MM.1S (cell line): ENCODE data around the gene WFDC5.
A peak's percentile ranks its signal among the peaks of the same experiment; 100 is the strongest.

Source experiments
- DNase-seq: peaks from one replicate; pipeline ENCODE4 v3.0.0-alpha.2; 2015
- H2AFZ ChIP-seq: fragments of 300-600 bp; sonication (generic); 2 replicates; pipeline ENCODE4 v1.6.0; 2016; ENCODE audit warnings: antibody characterized with exemption, low read length
- H3F3A ChIP-seq: fragments of 300-600 bp; sonication (generic); 2 replicates; pipeline ENCODE4 v1.6.1; 2016; ENCODE audit warnings: mild to moderate bottlenecking, antibody characterized with exemption, low read length, moderate library complexity, mixed read lengths; ENCODE audit not compliant: insufficient read depth
- H3K27ac ChIP-seq: fragments of 300-600 bp; sonication (generic); 2 replicates; pipeline ENCODE4 v1.5.1; 2016; ENCODE audit warnings: mild to moderate bottlenecking, low read length
- H3K27me3 ChIP-seq: fragments of 300-600 bp; sonication (generic); replicated peaks from 2 replicates; pipeline ENCODE4 v1.6.0; 2016; ENCODE audit warnings: low read length; ENCODE audit not compliant: insufficient read depth
- H3K36me3 ChIP-seq: fragments of 300-600 bp; sonication (generic); replicated peaks from 2 replicates; pipeline ENCODE4 v1.6.1; 2016; ENCODE audit warnings: mild to moderate bottlenecking, low read length, mixed read lengths; ENCODE audit not compliant: insufficient read depth
- H3K4me1 ChIP-seq: fragments of 300-600 bp; sonication (generic); 2 replicates; pipeline ENCODE4 v1.6.1; 2016; ENCODE audit warnings: low read length, mixed read lengths
- H3K4me2 ChIP-seq: fragments of 300-600 bp; sonication (generic); 2 replicates; pipeline ENCODE4 v1.6.0; 2016; ENCODE audit warnings: low read depth, low read length
- H3K4me3 ChIP-seq: fragments of 300-600 bp; sonication (generic); 2 replicates; pipeline ENCODE4 v1.5.1; 2016; ENCODE audit warnings: low read length, mixed read lengths
- H3K79me2 ChIP-seq: fragments of 300-600 bp; sonication (generic); 2 replicates; pipeline ENCODE4 v1.6.1; 2016; ENCODE audit warnings: mixed run types, low read length, mixed read lengths
- H3K9ac ChIP-seq: fragments of 300-600 bp; sonication (generic); 2 replicates; pipeline ENCODE4 v1.6.1; 2016; ENCODE audit warnings: low read length, mixed read lengths
- H3K9me2 ChIP-seq: fragments of 300-600 bp; sonication (generic); replicated peaks from 2 replicates; pipeline ENCODE4 v1.6.1; 2016; ENCODE audit warnings: mild to moderate bottlenecking, low read length, mixed read lengths; ENCODE audit not compliant: insufficient read depth
- H3K9me3 ChIP-seq: fragments of 300-600 bp; sonication (generic); replicated peaks from 2 replicates; pipeline ENCODE4 v1.6.1; 2016; ENCODE audit warnings: mild to moderate bottlenecking, low read length, mixed read lengths; ENCODE audit not compliant: insufficient read depth
- H4K20me1 ChIP-seq: fragments of 300-600 bp; sonication (generic); 2 replicates; pipeline ENCODE4 v1.6.1; 2016; ENCODE audit warnings: mild to moderate bottlenecking, low read length, moderate library complexity, mixed read lengths; ENCODE audit not compliant: insufficient read depth
- CTCF ChIP-seq: fragments of 300-600 bp; sonication (generic); IDR thresholded peaks from 2 replicates; pipeline ENCODE4 v1.5.1; 2016; ENCODE audit warnings: antibody characterized with exemption, low read length, mixed read lengths
- EZH2 ChIP-seq: fragments of 300-600 bp; sonication (generic); optimal IDR thresholded peaks from 2 replicates; pipeline ENCODE3; 2017; ENCODE audit warnings: low read depth, mild to moderate bottlenecking, antibody characterized with exemption, low read length, mixed read lengths
- EZH2phosphoT487 ChIP-seq: fragments of 300-600 bp; sonication (generic); IDR thresholded peaks from 2 replicates; pipeline ENCODE4 v1.6.1; 2018; ENCODE audit warnings: antibody characterized with exemption, low read length

WFDC5 gene

GRCh38 chr20:45094864-45095574 lies 20.0 kb downstream of the WFDC5 start:
- Histone ChIP-seq H4K20me1 (no peaks in the 10 kb centered on the region), H3K9me2 (no peaks in the 10 kb centered on the region), H3K4me2 (no peak overlapping the region), H3K79me2 (no peaks in the 10 kb centered on the region), H3F3A (no peaks in the 10 kb centered on the region), H3K9ac (no peak overlapping the region), H3K9me3 (no peaks in the 10 kb centered on the region), H3K27ac (no peak overlapping the region), H3K4me3 (no peak overlapping the region), H2AFZ (no peak overlapping the region), H3K4me1 (no peaks in the 10 kb centered on the region), H3K27me3 (no peaks in the 10 kb centered on the region), H3K36me3 (no peaks in the 10 kb centered on the region)
- TF ChIP-seq EZH2phosphoT487 = no peak
- no peak for TF ChIP-seq CTCF
- TF ChIP-seq EZH2 = no peak
- DNase-seq = no peak

GRCh38 chr20:45094201-45094600 lies 20.8 kb downstream of the WFDC5 start:
- Histone ChIP-seq H2AFZ (no peak overlapping the region), H3K9ac (no peak overlapping the region), H4K20me1 (no peaks in the 10 kb centered on the region), H3K4me1 (no peaks in the 10 kb centered on the region), H3K27me3 (no peaks in the 10 kb centered on the region), H3K27ac (no peak overlapping the region), H3F3A (no peaks in the 10 kb centered on the region), H3K36me3 (no peaks in the 10 kb centered on the region), H3K4me2 (no peak overlapping the region), H3K9me3 (no peaks in the 10 kb centered on the region), H3K4me3 (no peak overlapping the region), H3K9me2 (no peaks in the 10 kb centered on the region), H3K79me2 (no peaks in the 10 kb centered on the region)
- no peak for TF ChIP-seq CTCF
- TF ChIP-seq EZH2phosphoT487 = no peak
- TF ChIP-seq EZH2 = no peak
- no peak for DNase-seq

DNA sequence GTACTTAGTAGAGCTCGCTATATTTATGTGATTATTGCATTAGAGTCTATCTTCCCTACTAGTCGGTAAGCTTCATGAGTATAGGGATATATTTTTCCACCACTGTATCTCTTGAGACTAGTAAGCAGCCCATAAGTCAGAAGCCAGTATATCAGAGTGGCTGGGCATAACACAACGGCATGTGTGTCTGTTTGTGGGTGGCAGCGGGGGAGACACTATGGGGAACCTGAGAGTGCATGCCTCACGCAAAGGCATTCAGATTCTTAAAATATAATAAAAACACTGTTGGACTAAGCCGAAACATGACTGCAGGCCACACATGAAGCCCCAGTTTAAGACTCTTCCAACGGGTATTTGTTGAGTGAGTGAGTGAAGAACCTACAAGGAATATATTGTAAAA lies 22.1 kb downstream of the WFDC5 start:
- Histone ChIP-seq H3K4me1 (no peaks in the 10 kb centered on the region), H3K27ac (no peak overlapping the region), H3K27me3 (no peaks in the 10 kb centered on the region), H3F3A (no peaks in the 10 kb centered on the region), H2AFZ (no peak overlapping the region), H3K9ac (no peak overlapping the region), H3K79me2 (no peaks in the 10 kb centered on the region), H3K9me3 (no peaks in the 10 kb centered on the region), H4K20me1 (no peaks in the 10 kb centered on the region), H3K36me3 (no peaks in the 10 kb centered on the region), H3K4me2 (no peak overlapping the region), H3K9me2 (no peaks in the 10 kb centered on the region), H3K4me3 (no peak overlapping the region)
- peak; percentile 2 for DNase-seq
- TF ChIP-seq EZH2phosphoT487 = no peak
- no peak for TF ChIP-seq EZH2
- TF ChIP-seq CTCF = no peak
